ENCODE results near the gene SLC26A8. TPM values are rescaled to one million over a fixed set of nuclear protein-coding genes. Genes with fewer than 3 reads are reported as not detected.
A peak's percentile ranks its signal among the peaks of the same experiment; 100 is the strongest.

Gene SLC26A8
- total and polyA plus RNA-seq, 2 of the 13 experiments (the other 11 are each of a cell fraction or from before 2014, with no cell fraction given) = 0.46 TPM; not detected in 1

GRCh38 chr6:36063318-36064060, 39.0 kb upstream of the SLC26A8 start (continued):
- TF ChIP-seq ATF4 (CRISPR knock-in tag; IDR thresholded peaks at IDR 0.05) = no peak; a peak in 1 of 4 replicates
- TF ChIP-seq KDM5B (CRISPR knock-in tag; IDR thresholded peaks at IDR 0.05; ENCODE audit: borderline replicate concordance) = no peak
- TF ChIP-seq ZFP41 (CRISPR knock-in tag; IDR thresholded peaks at IDR 0.05; ENCODE audit: borderline replicate concordance) = no peak
- TF ChIP-seq KDM2A (CRISPR knock-in tag; IDR thresholded peaks at IDR 0.05; ENCODE audit: borderline replicate concordance, low read depth) = no peak
- TF ChIP-seq SSRP1 (CRISPR knock-in tag; IDR thresholded peaks at IDR 0.05) = no peak
- peak; percentile 89 for TF ChIP-seq POGZ (CRISPR knock-in tag; IDR thresholded peaks at IDR 0.05)
- peak; percentile 68 for TF ChIP-seq FOXP4 (CRISPR knock-in tag; IDR thresholded peaks at IDR 0.05)
- TF ChIP-seq ASH2L (IDR thresholded peaks at IDR 0.05; ENCODE audit: insufficient read length, low read depth, low read length) = no peak
- TF ChIP-seq ZNF878 (CRISPR knock-in tag; IDR thresholded peaks at IDR 0.05) = 0 out of 2 replicates have a peak, but pooled peaks have one; percentile 14
- no peak for TF ChIP-seq SIN3B (IDR thresholded peaks at IDR 0.05; ENCODE audit: low read length)
- peak; percentile 100 for TF ChIP-seq HOXA5 (CRISPR knock-in tag; IDR thresholded peaks at IDR 0.05)
- TF ChIP-seq CHD2 (IDR thresholded peaks at IDR 0.05; ENCODE audit: low read depth, low read length) = no peak
- no peak for TF ChIP-seq ZXDC (CRISPR knock-in tag; IDR thresholded peaks at IDR 0.05)
- TF ChIP-seq PATZ1 (CRISPR knock-in tag; IDR thresholded peaks at IDR 0.05) = peak; percentile 69
- no peak for TF ChIP-seq ZNF619 (CRISPR knock-in tag; IDR thresholded peaks at IDR 0.05)
- TF ChIP-seq ESRRA (CRISPR knock-in tag; IDR thresholded peaks at IDR 0.05; ENCODE audit: low read depth) = no peak
- peak; percentile 83 for TF ChIP-seq PAXIP1 (CRISPR knock-in tag; conservative IDR thresholded peaks at IDR 0.05)
